ENCODE data around the gene INHBC. TPM values are rescaled to one million over a fixed set of nuclear protein-coding genes. Genes with fewer than 3 reads are reported as not detected.

Gene INHBC
- total RNA-seq, 2 donors from 2014 or later = not detected

DNA sequence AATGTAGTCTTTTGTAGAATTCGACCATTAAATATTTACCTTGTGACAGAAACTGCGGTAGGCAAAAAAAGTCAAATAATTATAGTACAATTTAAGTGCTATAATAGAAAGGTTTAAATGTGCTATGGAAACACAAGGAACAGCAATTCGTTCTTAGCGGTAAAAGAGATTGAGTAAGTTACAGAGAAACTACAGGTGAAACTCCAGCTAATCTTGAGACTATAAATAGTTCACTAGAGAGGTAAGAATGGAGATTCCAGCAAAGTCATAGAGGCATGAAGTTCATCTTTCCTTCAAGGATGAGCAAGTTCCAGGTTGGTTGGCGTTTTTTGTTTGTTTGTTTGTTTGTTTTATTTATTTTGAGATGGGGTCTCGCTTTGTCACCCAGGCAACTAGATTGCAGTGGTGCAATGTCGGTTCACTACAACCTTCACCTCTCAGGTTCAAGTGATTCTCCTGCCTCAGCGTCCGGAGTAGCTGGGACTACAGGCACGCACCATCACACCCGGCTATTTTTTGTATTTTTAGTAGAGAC lies 2.9 kb upstream of the INHBC start:
- H3K36me3 ChIP-seq (ENCODE audit: control insufficient read depth, insufficient read depth, low read length) = no peaks in the 10 kb centered on the region
- Mint-ChIP-seq H3K4me1 (peaks cover 25% of the 10 kb centered on the region), H3K27ac (peak overlapping the region; percentile 96), H3K36me3 (ENCODE audit: low read depth) (peaks cover under 1% of the 10 kb centered on the region), H3K9me3 (no peaks in the 10 kb centered on the region), H3K4me3 (peak overlapping the region; percentile 80), H3K27me3 (ENCODE audit: insufficient read depth) (no peaks in the 10 kb centered on the region)
- peak overlapping the region; percentile 79 for H3K9ac ChIP-seq (ENCODE audit: extremely low read depth, low read length, poor library complexity, severe bottlenecking)
- H3K4me1 ChIP-seq (ENCODE audit: control insufficient read depth, insufficient read depth, low read length) = peaks cover 6% of the 10 kb centered on the region
- H3K27me3 ChIP-seq (ENCODE audit: control insufficient read depth, insufficient read depth, low read length, poor library complexity, severe bottlenecking) = no peaks in the 10 kb centered on the region
- no peaks in the 10 kb centered on the region for H3K9me3 ChIP-seq (ENCODE audit: control insufficient read depth, low read length)
- TF ChIP-seq, protein P1, sequence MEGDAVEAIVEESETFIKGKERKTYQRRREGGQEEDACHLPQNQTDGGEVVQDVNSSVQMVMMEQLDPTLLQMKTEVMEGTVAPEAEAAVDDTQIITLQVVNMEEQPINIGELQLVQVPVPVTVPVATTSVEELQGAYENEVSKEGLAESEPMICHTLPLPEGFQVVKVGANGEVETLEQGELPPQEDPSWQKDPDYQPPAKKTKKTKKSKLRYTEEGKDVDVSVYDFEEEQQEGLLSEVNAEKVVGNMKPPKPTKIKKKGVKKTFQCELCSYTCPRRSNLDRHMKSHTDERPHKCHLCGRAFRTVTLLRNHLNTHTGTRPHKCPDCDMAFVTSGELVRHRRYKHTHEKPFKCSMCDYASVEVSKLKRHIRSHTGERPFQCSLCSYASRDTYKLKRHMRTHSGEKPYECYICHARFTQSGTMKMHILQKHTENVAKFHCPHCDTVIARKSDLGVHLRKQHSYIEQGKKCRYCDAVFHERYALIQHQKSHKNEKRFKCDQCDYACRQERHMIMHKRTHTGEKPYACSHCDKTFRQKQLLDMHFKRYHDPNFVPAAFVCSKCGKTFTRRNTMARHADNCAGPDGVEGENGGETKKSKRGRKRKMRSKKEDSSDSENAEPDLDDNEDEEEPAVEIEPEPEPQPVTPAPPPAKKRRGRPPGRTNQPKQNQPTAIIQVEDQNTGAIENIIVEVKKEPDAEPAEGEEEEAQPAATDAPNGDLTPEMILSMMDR (conservative IDR thresholded peaks at IDR 0.05) = no peak
- no peak overlapping the region for H3K27ac ChIP-seq (ENCODE audit: low read depth, low read length)
- peak; percentile 34 for DNase-seq
- 95 to 100% methylated on average over 4 to 10 of the region's 11 CpGs for WGBS, 2 experiments (ENCODE audit: insufficient coverage in 1 of 2, insufficient read length in 1 of 2)
- peak overlapping the region; percentile 82 for H3K4me3 ChIP-seq (ENCODE audit: low read length)

DNA sequence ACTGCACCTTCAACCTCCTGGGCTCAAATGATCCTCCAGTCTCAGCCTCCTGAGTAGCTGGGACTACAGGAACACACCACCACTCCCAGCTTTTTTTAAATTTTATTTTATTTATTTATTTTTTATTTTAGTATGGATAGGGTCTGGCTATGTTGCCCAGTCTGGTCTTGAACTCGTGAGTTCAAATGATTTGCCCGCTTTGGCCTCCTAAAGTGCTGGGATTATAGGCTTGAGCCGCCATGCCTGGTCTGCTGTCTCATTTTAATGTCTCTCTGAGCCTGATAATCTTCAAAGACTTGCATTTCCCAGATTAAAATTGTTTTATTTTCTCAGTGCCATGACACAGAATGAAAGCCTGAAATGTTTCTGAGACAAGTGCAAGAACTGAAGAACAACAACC lies 1.2 kb upstream of the INHBC start:
- Histone ChIP-seq H3K27me3 (ENCODE audit: control insufficient read depth, insufficient read depth, low read length, poor library complexity, severe bottlenecking) (no peaks in the 10 kb centered on the region), H3K9me3 (ENCODE audit: control insufficient read depth, low read length) (no peaks in the 10 kb centered on the region), H3K4me1 (ENCODE audit: control insufficient read depth, insufficient read depth, low read length) (peaks cover 6% of the 10 kb centered on the region), H3K36me3 (ENCODE audit: control insufficient read depth, insufficient read depth, low read length) (no peaks in the 10 kb centered on the region), H3K27ac (ENCODE audit: low read depth, low read length) (no peak overlapping the region), H3K4me3 (ENCODE audit: low read length) (no peak overlapping the region), H3K9ac (ENCODE audit: extremely low read depth, low read length, poor library complexity, severe bottlenecking) (no peak overlapping the region)
- peak; percentile 6 for DNase-seq
- Mint-ChIP-seq H3K9me3 (no peaks in the 10 kb centered on the region), H3K36me3 (ENCODE audit: low read depth) (no peaks in the 10 kb centered on the region), H3K4me1 (peaks cover 23% of the 10 kb centered on the region), H3K27me3 (ENCODE audit: insufficient read depth) (no peaks in the 10 kb centered on the region), H3K27ac (no peak overlapping the region), H3K4me3 (no peak overlapping the region)
- WGBS, 2 experiments (ENCODE audit: insufficient coverage in 1 of 2, insufficient read length in 1 of 2) = 88 to 90% methylated on average over 3 of the region's 3 CpGs
- TF ChIP-seq, protein P1 (conservative IDR thresholded peaks at IDR 0.05) = no peak

DNA sequence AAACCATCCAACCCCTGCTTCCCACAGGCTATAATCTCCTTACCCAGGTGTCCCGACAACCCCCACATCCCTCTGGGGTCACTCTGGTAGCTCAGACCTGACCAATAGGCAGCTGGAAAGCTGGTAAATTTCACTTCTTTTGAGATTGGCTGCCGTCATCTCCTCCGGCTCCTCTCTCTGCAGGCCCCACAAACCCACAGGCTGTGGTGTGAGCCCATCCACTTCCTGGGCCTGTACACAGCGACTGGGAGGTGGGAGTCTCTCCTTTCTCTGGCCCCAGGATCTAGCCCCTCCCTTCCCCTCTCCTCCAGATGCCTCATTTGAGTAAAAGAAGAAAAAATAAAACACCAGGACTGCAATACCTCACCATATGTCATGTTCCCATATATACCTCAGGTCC lies 709 bp downstream of the INHBC start:
- Histone ChIP-seq H3K36me3 (ENCODE audit: control insufficient read depth, insufficient read depth, low read length) (no peaks in the 10 kb centered on the region), H3K9me3 (ENCODE audit: control insufficient read depth, low read length) (no peaks in the 10 kb centered on the region), H3K4me3 (ENCODE audit: low read length) (no peak overlapping the region), H3K4me1 (ENCODE audit: control insufficient read depth, insufficient read depth, low read length) (peaks cover 6% of the 10 kb centered on the region), H3K27me3 (ENCODE audit: control insufficient read depth, insufficient read depth, low read length, poor library complexity, severe bottlenecking) (no peaks in the 10 kb centered on the region), H3K27ac (ENCODE audit: low read depth, low read length) (no peak overlapping the region), H3K9ac (ENCODE audit: extremely low read depth, low read length, poor library complexity, severe bottlenecking) (no peak overlapping the region)
- WGBS, 2 experiments (ENCODE audit: insufficient coverage in 1 of 2, insufficient read length in 1 of 2) = 60 to 86% methylated on average over 1 to 4 of the region's 4 CpGs
- TF ChIP-seq, protein P1 (conservative IDR thresholded peaks at IDR 0.05) = no peak
- Mint-ChIP-seq H3K27me3 (ENCODE audit: insufficient read depth) (no peaks in the 10 kb centered on the region), H3K4me3 (no peak overlapping the region), H3K36me3 (ENCODE audit: low read depth) (no peaks in the 10 kb centered on the region), H3K4me1 (peaks cover 15% of the 10 kb centered on the region), H3K9me3 (peaks cover under 1% of the 10 kb centered on the region), H3K27ac (peak overlapping the region; percentile 55)
- no peak for DNase-seq
